Fibroblast of pulmonary artery (primary cell): ENCODE data around the gene PLA2G3.

ENCODE experiments used
- DNase-seq: peaks from one replicate; pipeline ENCODE4 v3.0.0-alpha.2; 2010; ENCODE audit warnings: low read depth
- H3K4me3 ChIP-seq: replicated peaks from 2 replicates; pipeline ENCODE4 v1.5.1; 2011; ENCODE audit warnings: low read depth, mild to moderate bottlenecking, control low read depth, low read length, moderate library complexity
- CTCF ChIP-seq: IDR thresholded peaks from 2 replicates; pipeline ENCODE4 v1.5.1; 2011; ENCODE audit warnings: mild to moderate bottlenecking, control low read depth, low read length, inconsistent platforms; ENCODE audit errors: missing control alignments

The PLA2G3 gene

GRCh38 chr22:31134688-31135087 is 5.6 kb downstream of the PLA2G3 start:
- no peak for DNase-seq
- no peak for TF ChIP-seq CTCF
- H3K4me3 ChIP-seq = no peak overlapping the region

- TF ChIP-seq CTCF = no peak
Observed at GRCh38 chr22:31133911-31134310, 6.4 kb downstream of the PLA2G3 start.

GRCh38 chr22:31130873-31131272 is 9.4 kb downstream of the PLA2G3 start:
- DNase-seq = no peak
- no peak for TF ChIP-seq CTCF
- no peak overlapping the region for H3K4me3 ChIP-seq

More at GRCh38 chr22:31133911-31134310, 6.4 kb downstream of the PLA2G3 start:
- no peak for DNase-seq
- no peak overlapping the region for H3K4me3 ChIP-seq

GRCh38 chr22:31128156-31128555 is 12.2 kb downstream of the PLA2G3 start:
- no peak overlapping the region for H3K4me3 ChIP-seq
- no peak for TF ChIP-seq CTCF
- no peak for DNase-seq

GRCh38 chr22:31127181-31127772 is 13.0 kb downstream of the PLA2G3 start:
- no peak overlapping the region for H3K4me3 ChIP-seq
- TF ChIP-seq CTCF = no peak

GRCh38 chr22:31126869-31127175 is 13.5 kb downstream of the PLA2G3 start:
- H3K4me3 ChIP-seq = no peak overlapping the region
- no peak for TF ChIP-seq CTCF
- DNase-seq = no peak

More at GRCh38 chr22:31127181-31127772, 13.0 kb downstream of the PLA2G3 start:
- no peak for DNase-seq

- no peak overlapping the region for H3K4me3 ChIP-seq
- TF ChIP-seq CTCF = no peak
- DNase-seq = no peak
Observed at GRCh38 chr22:31126128-31126868, 14.0 kb downstream of the PLA2G3 start.
